ENCODE results near the gene PPP3CA.

PPP3CA gene

DNA sequence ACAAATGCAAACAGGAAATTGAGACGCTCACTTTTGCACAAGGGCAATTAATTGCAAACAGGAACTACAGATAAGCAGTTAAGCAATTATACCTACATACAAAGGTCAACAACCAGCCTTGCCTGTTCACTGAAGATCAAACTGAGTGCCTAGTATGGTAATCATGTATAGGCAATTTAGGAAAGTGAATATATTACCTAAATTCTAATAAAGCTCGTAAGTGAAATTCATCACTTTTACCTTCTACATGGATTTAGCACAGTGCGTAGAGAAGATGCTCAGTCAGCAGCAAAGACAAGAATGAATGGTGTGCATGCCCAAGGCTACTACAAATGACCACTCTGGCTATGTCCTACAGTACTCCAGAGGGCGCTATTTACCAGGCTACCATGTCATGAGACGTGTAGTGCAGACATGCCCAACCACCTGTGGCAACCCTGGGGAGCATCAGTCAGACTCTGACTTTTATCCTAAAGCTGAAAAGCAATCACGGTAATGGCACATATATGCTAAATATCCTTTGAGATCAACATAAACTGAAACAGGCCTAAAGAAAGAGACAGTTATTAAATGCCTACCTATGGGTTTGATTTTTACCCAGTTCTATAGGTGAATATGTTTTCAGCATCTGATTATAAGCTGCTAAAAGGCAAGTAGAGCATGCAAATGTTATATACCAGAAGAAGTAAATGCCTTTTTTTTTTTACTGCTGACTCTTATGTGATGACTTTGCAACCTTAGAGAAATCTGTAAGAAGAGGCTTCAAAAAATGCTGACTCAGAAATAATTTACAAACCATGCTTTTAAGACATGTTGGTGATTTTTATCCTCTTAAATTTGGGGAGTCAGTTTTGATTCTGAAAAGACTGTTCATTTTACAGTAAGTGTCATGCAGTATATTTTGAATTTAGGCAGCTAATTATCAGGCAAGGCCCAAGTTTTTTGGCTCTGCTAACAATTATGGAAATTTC lies 178.0 kb downstream of the PPP3CA start:
- DNase-seq: peak; percentile 2

DNA sequence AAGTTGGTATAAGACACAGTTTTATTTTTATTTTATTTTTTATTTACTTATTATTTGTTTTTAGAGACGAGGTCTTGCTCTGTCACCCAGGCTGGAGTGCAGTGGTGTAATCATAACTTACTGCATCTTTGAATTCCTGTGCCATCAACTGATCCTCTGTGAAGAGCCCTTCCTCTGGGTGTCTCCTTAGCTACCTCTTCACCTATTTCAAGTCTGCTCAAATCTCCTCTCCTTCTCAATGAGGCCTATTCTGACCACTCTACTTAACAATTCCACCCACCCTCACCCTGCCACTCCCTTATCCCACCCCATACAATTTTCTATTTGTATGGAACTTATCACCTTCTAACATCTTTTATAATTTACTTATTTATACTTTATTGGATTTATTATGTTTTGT lies 183.4 kb downstream of the PPP3CA start:
- no peak for DNase-seq

DNA sequence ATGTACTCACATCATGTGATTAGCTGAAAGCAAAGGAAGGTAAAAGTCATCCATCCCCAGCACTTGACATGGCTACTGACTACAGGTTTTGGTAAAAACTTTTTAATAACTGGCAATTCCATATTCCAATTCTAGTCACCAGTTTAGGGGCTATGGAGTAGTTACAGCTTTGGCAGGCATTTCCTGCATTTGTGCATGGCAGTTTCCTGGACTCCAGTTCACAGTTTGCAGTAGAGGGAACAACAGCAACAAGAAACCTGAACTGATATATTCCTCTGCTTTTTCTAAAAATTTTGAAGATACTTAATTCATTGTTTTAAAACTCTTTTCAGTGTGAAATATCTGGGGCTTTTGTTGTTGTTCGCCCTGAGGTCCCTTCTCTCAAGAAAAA lies 184.3 kb downstream of the PPP3CA start:
- no peak for DNase-seq

DNA sequence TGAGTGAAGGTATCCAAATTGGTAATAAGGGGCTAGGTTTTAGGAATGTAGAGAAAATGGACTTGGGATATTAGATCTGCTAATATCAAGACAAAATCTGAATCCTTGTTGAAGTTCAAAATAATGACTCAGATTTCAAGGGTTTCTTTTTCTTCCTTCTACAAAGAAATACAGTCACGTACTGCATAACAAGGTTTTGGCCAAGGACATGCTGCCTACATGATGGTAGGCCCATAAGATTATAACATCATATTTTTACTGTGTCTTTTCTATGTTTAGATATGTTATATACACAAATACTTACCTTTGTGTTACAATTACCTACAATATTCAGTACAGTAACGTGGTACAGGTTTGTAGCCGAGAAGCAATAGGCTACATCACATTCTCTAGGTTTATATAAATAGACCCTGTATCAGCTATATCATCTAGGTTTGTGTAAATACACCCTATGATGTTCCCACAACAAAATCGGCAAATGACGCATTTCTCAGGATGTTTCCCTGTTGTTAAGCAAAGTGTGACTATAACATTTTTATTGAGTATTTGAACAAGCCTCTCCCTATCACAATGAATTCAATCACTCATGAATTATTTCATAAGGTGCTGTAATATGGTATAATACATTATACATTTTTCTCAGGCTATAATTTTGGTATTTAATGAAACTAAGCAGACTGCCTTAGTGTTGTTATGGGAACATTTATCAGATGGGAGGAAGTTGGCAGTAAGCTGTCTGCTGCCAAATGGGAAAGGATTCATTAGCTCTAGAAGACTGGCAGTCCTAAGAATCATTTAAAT lies 186.3 kb downstream of the PPP3CA start:
- DNase-seq: no peak

DNA sequence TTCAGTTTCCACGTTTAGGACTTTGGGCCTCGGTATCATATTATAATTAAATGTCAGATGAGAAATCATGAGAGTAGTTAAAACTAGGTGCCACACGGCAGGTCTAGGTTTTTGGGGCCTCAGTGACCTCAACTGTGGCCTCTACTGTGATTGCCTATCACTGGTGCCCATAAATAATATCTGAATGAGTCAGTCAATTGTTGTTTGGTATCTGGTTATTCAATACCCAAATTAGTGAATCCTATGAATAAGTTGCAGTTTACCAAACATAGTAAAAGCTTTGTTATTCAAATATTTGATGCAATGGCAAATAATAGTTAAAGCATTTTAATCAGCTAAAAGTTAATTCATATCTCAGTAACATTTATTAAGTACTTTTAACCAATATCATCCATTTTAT lies 188.8 kb downstream of the PPP3CA start:
- no peak for DNase-seq

DNA sequence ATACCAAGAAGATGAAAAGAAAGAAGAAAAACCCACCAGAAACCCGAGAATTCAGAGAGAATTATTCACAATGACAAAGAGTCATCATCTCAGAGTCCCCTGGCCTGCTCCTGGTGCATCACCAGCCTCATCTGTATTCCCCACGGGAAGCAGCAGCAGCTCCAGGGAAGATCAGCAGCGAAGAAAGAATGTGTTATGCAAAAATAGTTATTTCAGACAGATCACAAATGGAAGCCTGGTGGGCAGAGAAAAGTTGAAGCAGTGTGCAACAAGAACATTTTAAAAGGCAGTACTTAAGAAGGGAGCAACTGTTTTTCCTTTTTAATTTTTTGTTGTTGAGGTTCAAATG lies 189.2 kb downstream of the PPP3CA start:
- no peak for DNase-seq

DNA sequence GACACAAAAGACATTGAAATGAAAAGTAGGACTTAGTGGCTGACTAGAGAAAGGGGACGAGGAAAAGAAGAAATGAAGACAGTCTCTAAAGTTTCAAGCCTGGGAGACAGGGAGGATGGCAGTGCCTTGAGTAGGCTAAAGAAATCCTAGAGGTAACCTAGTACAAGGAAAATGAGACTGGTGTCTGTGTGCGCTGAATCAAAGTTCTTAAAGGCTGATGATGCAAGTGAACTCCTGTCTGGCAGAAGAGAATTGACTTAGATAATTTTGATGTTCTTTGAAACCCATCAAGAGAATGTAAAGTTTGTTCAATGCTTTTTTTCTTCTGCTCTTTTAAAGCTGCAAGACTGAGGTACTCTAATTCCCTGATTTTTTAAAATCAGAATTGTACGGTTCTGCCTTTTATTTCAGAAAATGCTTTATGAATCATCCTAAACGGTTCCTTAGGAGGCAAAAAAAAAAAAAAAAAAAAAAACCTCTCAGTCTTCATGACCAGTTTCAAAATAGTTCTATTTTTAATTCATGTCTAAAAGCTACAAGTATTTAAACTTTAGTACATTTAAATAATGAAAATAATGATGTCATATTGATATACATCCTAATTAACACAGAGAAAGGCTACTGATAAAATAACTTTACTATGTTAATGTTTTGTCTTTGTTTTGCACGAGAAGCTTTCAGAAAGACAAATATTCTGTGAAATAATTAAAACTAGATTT lies 189.8 kb downstream of the PPP3CA start:
- DNase-seq: no peak

DNA sequence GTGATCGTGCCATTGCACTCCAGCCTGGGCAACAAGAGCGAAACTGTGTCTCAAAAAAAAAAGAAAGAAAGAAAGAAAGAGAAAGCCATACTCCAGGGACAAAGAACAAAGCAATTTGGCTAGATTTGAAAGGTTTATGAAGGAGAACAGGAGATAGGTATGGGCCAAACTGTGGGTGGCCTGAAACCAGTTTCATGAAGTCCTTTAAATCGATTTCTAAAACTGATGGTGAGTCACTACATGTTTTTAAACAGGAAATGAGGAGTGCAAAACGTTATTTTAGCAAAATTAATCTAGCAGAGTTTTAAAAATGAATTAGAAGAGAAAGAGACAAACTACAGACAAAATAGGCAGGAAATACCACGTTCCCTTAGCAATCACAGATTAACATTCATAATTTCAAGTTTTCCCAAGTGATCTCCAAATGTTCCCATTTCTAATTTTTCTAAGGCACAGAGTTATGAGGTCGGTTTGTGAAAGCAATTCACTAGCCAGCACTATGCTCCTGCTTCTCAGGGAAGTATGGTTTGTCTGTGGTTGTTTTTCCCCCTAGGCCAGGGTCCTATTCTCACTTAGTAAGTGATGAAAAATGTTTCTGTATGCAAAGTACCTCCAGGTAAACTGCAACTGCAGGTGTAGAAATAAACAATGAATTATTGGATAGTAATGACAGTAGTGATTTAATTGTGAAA lies 190.6 kb downstream of the PPP3CA start:
- no peak for DNase-seq

DNA sequence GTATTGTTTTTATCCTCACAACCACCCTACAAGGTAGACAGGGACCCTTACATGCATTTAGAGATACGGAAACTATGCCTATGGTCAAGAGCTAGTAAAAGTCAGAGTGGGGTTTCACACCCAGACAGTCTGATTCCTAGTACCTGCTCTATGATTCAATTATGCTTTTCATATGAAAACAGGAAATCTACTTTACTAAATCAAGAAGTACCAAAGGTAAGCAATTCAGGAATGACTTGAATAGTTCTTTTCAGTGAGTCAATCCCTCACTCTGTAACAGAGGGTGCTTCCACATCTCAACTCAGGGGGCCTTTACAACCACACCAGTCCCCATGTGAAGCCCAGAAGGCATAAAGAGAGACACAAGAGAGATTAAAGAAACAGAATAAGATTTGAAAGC lies 191.4 kb downstream of the PPP3CA start:
- no peak for DNase-seq

DNA sequence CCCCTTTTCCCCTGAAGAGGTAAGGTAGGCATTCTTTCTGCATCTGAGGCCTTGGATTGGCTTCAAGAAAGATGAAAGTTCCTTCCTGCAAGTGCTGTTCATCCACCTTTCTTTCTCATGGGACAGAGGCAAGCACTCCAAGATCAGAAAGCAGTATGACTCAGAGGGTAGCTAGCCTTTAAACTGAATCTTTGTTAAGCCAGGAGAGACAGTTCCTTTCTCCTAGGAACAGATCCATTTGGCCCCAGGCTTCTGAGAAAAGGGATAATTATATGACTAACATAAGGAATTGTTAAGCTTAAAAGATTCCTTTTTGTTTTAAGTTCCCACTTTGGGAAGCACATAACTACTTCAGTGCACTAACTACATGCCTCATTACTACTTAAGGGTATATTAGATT lies 192.0 kb downstream of the PPP3CA start:
- no peak for DNase-seq

DNA sequence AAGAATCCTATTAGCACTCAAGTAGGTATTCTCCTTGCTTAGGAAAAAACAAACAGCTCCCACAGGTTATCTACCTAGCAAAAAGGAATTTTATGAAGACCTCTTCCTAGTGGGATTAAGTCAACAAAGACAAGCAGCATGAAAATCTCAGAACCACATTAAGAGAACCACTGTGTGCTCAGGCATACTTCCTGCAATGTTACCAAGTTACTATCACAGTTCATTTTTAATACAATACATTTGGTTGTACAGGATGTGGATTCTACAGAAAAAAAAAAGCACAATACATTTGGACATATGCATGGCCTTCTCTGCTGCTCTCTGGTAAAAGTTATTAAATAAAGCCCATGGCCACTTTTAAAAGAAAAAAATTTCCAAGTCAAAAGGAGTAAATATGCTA lies 193.7 kb downstream of the PPP3CA start:
- no peak for DNase-seq

DNA sequence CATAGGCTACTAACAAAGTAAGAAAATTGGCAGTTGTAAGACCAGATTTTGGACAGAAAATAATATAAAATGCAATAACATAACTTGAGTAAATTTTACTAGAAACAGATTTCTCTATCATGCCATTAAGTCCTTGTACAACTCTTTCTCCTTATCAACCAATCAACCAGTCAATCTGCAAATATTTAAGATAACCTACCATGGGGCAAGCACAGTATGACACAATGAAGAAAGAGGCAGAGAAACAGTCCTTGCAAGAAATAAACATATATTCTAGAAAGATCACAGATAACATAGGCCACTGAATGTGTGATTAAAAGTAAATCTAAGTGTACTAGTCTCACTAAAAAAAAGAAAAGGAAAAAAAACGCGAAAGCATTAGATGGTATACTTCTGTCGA lies 194.8 kb downstream of the PPP3CA start:
- DNase-seq: no peak

DNA sequence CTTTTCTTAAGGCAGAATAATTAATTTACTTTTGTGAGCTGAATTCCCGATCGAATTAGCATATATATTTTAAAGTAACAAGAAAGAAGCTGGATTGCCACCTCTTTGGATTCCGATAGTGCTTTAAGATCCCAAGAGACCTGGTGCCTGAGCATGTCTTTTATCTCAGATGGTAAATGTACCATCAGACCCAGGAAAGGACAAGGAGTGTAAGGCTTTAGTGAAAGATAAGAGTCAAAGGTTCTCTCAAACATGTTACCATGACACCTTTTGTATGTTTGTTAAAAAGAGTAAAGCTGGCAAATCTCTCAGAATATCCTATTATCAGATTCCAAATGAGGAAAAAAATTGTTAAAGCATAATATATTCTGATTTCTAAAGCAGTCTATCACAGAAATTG lies 198.8 kb downstream of the PPP3CA start:
- DNase-seq: no peak

DNA sequence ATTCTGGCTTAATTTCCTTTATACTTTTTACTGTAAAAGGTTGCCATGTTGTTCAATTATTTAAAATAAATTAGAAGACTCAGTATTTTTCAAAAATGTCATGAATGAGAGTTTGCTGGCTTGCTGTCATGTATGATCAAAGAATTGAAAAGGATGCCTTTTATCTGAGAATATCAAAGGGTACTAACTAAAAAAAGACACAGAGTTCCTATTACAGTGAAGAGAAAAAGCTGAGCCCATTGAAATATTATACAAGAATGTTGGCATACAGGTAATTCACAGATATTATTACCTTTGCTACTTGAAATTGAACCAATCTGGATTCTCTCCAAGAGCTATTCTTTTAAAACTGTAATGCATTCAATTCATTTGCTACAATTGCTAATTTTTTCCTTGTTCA lies 200.0 kb downstream of the PPP3CA start:
- no peak for DNase-seq

DNA sequence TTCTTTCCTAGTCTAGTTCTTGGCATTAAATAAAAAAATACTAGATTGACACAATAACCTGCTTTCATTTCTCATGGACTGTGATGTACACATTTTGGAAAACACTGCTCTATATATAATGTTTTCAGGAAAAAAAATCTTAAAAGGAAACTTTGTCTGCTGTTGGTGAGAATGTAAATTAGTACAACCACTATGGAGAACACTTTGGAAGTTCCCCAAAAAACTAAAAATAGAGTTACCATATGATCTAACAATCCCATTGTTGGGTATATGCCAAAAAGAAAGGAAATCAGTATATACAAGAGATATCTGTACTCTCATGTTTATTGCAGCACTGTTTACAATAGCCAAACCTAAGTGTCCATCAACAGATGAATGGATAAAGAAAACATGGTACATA lies 202.3 kb downstream of the PPP3CA start:
- DNase-seq: no peak

DNA sequence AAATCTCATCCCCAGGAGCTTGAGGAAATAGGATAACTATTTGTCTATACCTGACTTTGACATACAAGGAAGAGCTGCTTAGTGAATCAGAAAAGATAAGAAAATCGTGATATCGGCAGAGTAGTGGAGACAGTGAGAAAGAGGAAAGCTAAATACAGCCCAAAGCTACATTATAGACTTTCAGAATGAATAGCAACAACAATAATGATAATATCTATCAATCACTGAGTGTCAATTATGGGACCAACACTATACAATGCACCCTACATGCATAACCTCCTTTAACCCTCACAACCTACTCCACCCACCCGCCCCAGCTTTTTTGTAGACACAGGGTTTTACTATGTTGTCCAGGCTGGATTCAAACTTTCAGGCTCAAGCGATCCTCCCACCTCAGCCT lies 205.1 kb downstream of the PPP3CA start:
- DNase-seq: no peak

DNA sequence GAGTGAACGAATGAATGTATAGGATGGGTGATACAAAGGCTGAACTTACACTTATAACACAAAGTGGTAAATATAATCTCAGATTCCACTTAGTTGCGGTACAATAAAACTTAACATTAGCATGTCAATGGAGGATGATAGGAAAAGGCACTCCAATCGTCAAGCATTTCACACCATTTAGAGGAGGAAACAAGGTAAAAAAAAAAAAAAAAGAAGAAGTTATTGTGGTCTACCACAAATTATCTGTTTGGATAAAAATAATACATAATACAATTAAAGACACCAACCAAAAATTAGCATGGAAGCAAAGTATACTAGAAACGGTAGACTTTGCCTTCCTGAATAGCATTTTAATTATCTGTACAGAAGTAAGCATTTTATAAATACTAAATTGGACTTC lies 205.5 kb downstream of the PPP3CA start:
- no peak for DNase-seq

DNA sequence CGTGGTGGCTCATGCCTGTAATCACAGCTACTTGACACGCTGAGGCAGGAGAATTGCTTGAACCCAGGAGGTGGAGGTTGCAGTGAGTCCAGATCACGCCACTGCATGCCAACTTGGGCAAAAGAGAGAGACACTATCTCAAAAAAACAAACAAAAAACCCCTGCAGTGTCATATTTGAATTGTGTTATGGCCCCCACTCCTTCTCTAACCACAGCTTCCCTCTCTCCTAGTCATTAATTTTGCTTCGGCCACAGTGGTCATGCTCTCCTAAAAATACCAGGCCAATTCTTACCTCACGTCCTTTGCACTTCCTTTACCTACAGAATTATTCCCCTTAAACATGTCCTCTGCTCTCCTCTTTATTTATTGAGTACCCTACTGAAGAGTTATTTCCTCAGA lies 206.1 kb downstream of the PPP3CA start:
- DNase-seq: no peak

DNA sequence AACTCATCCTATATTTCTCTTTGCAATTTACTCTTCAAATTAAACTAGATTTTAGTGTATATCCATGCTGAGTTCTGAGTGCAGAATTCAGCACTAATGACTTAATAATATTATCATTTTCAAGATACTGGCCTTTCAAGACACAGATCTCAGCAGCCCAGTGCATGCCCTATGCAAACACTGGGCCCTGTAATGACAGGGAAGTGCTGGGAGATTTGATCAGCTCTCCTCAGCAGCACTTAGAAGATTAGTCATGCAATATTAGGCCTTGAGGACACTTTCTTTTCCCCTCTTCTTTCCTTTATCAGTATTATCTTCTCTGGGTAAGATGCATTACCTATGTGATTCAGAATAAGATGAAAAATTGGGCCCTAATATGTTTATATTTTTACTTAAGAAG lies 207.1 kb downstream of the PPP3CA start:
- DNase-seq: no peak

DNA sequence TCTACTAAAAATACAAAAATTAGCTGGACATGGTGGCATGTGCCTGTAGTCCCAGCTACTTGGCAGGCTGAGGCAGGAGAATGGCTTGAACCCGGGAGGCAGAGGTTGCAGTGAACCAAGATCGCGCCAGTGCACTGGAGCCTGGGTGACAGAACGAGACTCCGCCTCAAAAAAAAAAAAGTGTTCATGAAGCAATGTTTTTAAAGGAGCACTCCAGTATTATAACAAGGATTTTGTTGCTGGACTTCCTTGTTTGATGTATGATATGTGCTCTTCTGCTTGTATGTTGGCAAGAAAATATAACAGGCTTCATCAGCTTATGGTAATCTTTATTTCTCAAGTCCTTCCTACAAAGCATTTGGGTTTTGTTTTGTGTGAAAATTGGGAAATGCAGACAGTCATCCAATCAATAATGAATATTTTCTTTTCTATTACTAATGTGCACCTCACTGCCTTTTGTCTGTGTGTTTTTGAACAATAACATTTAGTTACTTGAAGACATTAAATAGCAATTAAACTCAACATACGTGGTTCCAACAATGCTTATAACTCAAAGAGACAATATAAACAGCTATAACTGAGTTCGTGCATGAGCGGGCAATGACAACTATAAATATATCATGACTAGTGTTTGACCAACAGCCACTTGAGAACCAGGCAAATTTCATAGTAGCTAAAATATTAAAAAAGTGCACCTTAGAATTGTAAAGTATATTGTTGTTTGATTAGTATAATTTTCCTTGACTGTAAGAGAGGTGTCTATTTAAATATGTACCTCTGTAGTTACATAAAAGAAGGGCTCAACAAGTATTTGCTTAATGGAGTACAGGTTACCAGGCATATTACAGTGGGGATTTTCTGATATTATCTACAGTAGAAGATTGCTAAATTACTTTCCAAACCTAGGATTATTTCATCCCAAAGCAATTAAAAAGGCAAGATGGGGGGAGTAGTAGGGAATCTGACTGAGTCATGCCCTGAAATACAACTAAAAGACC lies 210.7 kb downstream of the PPP3CA start:
- no peak for DNase-seq

DNA sequence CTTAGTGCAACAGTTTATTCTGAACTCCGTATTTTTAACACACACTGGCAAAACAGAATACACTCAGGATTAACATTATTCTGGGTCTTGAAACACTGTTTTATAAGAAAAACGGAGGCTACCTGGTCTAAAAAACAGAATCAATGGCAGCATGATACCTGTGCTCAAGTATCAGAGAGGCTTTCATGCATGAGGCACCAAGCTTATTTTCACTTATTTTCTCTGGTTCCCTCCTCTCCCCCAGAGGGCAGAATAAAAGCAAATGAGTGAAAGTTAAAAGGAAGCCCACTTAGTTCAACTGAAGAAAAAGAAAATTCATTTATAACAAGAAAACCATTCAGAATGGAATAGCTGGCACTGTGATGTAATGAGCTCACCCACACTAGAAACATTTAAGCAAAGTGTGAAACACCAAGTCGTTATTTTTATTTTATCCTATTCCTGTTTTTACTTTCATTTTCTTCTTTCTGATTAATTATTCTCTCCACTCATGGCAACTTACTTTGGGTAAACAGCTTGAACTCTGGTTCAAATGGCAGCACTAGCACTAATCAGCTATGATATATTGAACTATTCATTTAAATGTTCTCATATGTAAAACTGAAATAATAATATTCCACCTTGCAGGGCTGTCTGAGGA lies 211.8 kb downstream of the PPP3CA start:
- no peak for DNase-seq

Measured in NCI-H1694 (cell line).